H54 (cell line): ENCODE data around the gene KLC1.
"Not testable (repeated sequence)": the region's sequence is repeated elsewhere in the genome, so short reads cannot be mapped to it uniquely, and the experiment has no call there.

ENCODE experiments used
- DNase-seq: peaks from one replicate; pipeline ENCODE4 v3.0.0; 2011; ENCODE audit warnings: low spot score, mixed read lengths; ENCODE audit not compliant: insufficient read length
- FAIRE-seq: peaks from 3 replicates; lab custom pipeline; 2011; peaks lifted over from hg19 to GRCh38; lab: Jason Lieb, UNC
- POLR2A ChIP-seq: IDR thresholded peaks from 2 replicates; pipeline ENCODE4 v1.6.1; 2011; ENCODE audit warnings: low read depth, mild to moderate bottlenecking, low read length

KLC1 gene

GRCh38 chr14:103628684-103629502 lies at the start of gene KLC1:
Gene KLC1, plus strand, starts transcription at chr14:103629211. Its CDS starts 25,354 bp downstream, at chr14:103654565.
- TF ChIP-seq POLR2A, result peak; percentile 77
- DNase-seq (peak; percentile 62), FAIRE-seq (no peak)

DNA sequence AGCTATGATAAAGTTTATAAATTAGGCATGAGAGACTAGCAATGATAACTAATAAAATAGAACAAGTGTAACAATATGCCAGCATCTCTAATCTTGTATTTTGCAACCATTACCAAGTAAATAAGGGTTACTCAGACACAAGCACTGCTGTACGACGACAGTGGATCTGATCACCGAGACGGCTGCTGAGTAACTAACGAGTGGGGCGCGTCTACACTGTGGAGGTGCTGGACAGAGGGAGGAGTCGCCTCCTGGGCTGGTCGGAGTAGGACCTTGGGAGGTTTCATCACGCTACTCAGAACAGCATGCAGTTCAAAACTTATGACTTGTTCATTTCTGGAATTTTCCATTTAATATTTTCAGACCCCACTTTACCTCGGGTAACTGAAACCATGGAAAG lies 47.8 kb upstream of the KLC1 start:
- FAIRE-seq, result no peak
- no peak for TF ChIP-seq POLR2A
- no peak for DNase-seq

GRCh38 chr14:103581954-103582703 lies 46.9 kb upstream of the KLC1 start:
- TF ChIP-seq POLR2A, result no peak
- FAIRE-seq, result no peak
- DNase-seq, result no peak

- no peak for FAIRE-seq
- no peak for TF ChIP-seq POLR2A
- DNase-seq, result no peak
Measured at GRCh38 chr14:103584326-103584915, 44.6 kb upstream of the KLC1 start.

GRCh38 chr14:103593577-103593976 lies 35.4 kb upstream of the KLC1 start:
- no peak for TF ChIP-seq POLR2A
- DNase-seq (no peak), FAIRE-seq (no peak)

- FAIRE-seq (peak; percentile 78), DNase-seq (peak; percentile 77)
- TF ChIP-seq POLR2A, result no peak
Measured at GRCh38 chr14:103594265-103594664, 34.7 kb upstream of the KLC1 start.

- DNase-seq (peak; percentile 97), FAIRE-seq (peak; percentile 97)
- TF ChIP-seq POLR2A, result no peak
Measured at GRCh38 chr14:103597623-103598377, 31.2 kb upstream of the KLC1 start.

DNA sequence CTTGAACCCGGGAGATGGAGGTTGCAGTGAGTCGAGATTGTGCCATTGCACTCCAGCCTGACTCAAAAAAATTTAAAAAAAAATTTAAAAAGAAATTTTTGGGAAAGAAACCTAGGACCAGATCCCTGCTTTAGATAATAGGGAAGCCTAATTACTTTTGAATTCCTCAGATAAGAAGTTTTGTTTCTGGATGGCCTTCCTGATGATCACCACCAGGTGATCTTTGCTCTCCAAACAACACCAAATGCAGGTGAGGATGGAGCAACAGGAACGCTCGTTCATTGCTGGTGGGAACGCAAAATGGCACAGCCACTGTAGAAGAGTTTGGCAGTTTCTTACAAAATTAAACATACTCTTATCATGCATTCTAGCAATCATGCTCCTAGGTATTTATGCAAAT lies 28.5 kb upstream of the KLC1 start:
- DNase-seq (no peak), FAIRE-seq (no peak)
- TF ChIP-seq POLR2A, result no peak

DNA sequence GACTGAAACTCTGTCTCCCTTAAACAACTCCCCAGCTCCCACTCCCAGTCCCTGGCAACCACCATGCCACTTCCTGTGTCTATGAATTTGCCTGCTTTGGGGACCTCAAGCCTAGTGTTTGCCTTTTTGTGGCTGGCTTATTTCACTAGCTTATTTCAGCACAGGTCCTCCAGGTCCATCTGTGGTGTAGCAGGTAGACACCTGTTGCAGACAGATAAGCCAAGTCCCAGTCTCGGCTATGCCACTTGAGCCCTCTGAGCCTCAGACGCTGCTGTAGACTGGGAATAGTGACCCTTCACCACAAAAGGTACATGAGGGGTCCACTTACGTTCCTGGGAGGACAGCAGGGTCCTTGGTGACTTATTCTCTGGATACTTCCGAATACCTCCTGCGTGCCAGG lies 24.4 kb upstream of the KLC1 start:
- no peak for TF ChIP-seq POLR2A
- DNase-seq (no peak), FAIRE-seq (no peak)

GRCh38 chr14:103606963-103607668 lies 21.9 kb upstream of the KLC1 start:
- DNase-seq, result no peak
- FAIRE-seq, result peak; percentile 98

GRCh38 chr14:103607822-103608221 lies 21.2 kb upstream of the KLC1 start:
- FAIRE-seq, result no peak

More at GRCh38 chr14:103606963-103607668, 21.9 kb upstream of the KLC1 start:
- no peak for TF ChIP-seq POLR2A

GRCh38 chr14:103609081-103609480 lies 19.9 kb upstream of the KLC1 start:
- not testable (repeated sequence) for DNase-seq, FAIRE-seq

More at GRCh38 chr14:103607822-103608221, 21.2 kb upstream of the KLC1 start:
- TF ChIP-seq POLR2A, result no peak
- DNase-seq, result no peak

DNA sequence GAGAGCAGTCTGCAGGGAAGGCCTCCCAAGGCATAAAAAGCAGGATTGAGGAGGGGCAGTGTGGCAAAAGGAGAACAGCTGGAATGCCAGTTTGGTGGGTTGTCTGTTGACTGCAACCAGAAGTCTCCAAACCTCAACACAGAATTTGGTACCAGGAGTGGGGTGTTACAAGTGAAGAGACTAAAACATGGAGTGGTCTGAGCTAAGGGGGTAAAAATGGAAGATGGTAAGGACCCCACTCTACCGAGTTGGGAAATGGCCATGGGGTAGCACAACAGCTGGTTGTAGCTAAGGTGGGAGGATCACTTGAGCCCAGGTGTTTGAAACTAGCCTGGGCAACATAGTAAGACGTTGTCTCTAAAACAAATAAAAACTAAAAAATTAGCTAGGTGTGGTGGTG lies 17.8 kb upstream of the KLC1 start:
- no peak for DNase-seq
- no peak for TF ChIP-seq POLR2A
- no peak for FAIRE-seq
